HTERT RPE-1 (cell line): ENCODE data around the gene SFSWAP.
"Not testable (repeated sequence)": the region's sequence is repeated elsewhere in the genome, so short reads cannot be mapped to it uniquely, and the experiment has no call there.

Source experiments
- in situ Hi-C: fragments of 300-500 bp; cut with MboI; formaldehyde crosslinking; loops from 4 replicates; pipeline ENCODE4 v1.14.3; 2020; ENCODE audit warnings: low sequenced_read_pairs

The SFSWAP gene

DNA sequence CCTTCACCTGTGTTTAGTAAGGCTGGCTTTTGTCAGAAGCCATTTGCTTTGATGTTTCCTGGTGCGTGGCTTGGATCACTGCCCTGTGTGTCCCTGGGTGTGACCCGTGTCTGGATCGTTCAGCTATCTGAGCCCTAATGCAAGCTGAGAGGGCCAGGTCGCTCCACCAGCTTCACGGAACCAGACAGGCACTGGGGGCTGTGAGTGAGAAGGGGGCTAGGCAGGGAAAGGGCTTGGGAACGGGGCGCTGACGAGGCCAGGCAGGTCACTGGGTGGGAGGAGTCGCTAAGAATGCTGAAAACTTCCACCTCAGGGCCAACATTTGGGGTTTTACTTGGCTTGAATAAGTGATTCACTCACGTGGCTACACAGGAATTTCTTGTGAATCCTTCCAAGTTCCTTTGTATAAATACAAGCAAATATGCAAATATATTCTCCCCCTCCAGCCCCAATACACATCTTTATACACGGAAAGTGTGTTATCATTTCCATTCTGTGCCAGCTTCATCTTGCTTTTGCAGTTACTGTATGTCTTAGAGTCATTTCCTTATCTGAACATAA lies 93.2 kb downstream of the SFSWAP start:
- in situ Hi-C loops = no loop called here

GRCh38 chr12:131805421-131805820 lies 94.5 kb downstream of the SFSWAP start:
- in situ Hi-C loops = no loop called here

- in situ Hi-C loops = no loop called here
Observed at GRCh38 chr12:131806674-131807073, 95.8 kb downstream of the SFSWAP start.

DNA sequence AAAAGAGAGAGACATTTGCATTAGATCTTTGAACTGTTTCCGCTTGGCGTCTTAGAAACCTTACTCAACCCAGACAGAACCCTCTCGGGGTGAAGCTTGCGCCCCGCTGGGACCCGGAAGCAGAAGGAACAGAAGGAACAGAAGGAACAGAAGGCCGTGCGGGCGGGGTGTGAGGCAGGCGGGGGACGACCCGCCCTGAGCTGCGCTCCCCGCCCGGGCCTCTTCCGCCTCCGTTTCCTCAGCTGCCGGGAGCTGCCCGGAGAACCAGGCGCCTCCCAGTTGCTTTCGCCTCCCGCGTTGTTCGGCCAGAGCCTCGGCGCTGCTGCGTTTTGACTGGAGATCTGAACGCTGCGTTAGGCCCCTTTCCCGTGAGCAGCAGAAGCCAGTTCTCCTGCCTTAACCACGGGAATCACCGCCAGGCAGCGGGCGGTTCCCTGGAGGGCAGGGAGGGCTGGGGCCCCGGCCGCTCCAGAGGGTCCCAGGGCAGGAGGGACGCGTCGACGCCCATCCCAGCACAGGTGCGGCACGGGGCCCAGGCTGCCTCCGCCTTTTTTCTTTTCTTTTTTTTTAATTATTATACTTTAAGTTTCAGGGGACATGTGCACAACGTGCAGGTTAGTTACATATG lies 98.0 kb downstream of the SFSWAP start:
- in situ Hi-C loops = no loop called here

DNA sequence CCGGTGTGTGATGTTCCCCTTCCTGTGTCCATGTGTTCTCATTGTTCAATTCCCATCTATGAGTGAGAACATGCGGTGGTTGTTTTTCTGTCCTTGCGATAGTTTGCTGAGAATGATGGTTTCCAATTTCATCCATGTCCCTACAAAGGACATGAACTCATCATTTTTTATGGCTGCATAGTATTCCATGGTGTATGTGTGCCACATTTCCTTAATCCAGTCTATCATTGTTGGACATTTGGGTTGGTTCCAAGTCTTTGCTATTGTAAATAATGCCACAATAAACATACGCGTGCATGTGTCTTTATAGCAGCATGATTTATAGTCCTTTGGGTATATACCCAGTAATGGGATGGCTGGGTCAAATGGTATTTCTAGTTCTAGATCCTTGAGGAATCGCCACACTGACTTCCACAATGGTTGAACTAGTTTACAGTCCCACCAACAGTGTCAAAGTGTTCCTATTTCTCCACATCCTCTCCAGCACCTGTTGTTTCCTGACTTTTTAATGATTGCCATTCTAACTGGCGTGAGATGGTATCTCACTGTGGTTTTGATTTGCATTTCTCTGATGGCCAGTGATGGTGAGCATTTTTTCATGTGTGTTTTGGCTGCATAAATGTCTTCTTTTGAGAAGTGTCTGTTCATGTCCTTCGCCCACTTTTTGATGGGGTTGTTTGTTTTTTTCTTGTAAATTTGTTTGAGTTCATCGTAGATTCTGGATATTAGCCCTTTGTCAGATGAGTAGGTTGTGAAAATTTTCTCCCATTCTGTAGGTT lies 98.8 kb downstream of the SFSWAP start:
- in situ Hi-C loops = not testable (repeated sequence)

DNA sequence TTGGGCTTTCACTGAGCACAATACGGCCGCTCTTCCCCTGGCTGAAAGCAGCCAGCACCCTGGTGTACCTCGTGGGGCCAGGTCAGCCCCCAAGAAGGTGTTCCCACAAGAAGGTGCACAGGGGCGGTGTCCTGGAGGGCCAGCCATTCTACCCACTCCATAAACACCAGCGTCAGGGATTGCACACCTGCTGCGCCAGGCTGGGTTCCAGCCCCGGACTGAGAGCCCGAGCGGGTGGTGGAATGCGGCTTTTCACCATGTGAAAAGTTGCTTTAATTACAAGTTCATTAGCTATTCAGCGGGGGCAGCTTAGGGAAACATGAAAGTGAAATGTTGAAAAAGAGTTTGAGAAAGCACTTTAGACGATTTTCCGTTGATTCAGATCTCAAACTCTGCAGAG lies 99.8 kb downstream of the SFSWAP start:
- in situ Hi-C loops = no loop called here

- in situ Hi-C loops = no loop called here
Observed at GRCh38 chr12:131815131-131815530, 104.2 kb downstream of the SFSWAP start.

GRCh38 chr12:131816495-131816894 lies 105.6 kb downstream of the SFSWAP start:
- in situ Hi-C loops = no loop called here

DNA sequence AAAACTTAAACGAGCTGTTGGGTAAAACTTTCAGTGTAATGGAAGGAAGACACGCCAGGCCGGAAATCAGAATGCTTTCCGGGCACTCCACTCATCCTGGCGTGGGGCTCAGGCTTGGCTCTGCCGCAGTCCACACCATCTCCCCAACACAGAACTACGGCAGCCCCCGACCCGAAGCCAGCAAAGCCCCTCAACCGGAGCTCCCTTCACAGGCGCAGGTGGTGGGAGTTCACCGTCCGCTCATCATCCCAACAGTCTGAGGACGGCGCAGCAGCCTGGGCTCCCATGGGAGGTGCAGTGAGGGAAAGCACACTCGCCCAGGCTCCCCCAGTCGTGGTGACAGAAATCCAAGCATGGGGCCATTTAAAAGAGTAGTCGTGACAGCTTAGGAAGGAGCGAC lies 106.4 kb downstream of the SFSWAP start:
- in situ Hi-C loops = no loop called here

DNA sequence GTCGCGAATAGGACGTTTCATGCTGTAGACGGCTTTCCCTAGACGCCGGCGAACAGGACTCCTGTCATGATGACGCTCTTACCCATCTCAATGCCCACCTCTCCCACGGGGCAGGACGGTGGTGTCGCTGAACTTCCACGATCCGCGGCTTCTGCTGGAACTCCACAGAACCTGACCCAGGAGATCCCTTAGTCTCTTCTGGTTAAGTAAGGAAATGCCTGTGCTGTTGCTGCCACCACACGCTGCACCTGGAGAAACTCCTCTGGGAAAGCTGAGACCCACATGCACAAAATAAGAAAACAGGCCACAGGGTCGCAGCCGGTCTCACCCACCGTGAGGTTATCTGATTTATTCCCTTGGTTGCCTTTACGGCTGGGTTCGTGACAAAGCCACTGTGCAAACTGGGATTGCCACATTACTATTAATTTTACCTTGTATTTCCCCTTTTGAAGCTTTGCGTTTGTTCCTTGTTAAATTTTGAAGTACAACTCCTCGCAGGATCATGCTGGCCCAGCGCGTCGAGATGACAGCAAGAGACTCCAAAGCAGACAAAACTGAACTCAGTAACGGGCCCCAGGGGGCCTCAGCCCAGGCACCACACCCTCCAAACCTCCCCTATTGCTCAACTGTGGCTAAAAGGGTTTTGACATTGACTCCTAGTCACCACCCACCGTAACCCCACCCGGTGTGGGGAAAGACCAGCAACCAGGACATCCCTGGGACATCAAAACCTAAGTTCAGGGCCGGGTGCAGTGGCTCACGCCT lies 108.1 kb downstream of the SFSWAP start:
- in situ Hi-C loops = no loop called here

DNA sequence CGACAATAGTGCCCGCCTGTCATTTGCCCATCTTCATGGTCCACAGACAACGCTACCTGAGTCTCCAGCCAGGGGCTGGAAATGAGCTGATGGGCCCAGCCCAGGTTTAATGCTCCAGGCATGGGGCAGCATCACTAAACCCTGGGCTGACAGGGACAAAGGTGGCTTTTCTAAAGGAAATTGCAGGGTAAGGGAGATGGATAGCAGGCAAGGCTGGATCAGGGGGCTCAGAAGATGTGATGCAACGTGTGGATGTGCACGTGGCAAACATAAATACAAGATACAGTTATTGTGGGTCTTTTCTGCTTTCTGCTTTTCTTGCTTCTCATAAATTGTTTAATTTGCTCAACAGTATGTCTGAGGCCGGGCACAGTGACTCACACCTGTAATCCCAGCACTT lies 113.6 kb downstream of the SFSWAP start:
- in situ Hi-C loops = no loop called here

GRCh38 chr12:131825146-131825892 lies 114.4 kb downstream of the SFSWAP start:
- in situ Hi-C loops = no loop called here

- in situ Hi-C loops = no loop called here
Observed at GRCh38 chr12:131826097-131826928, 115.4 kb downstream of the SFSWAP start.

GRCh38 chr12:131827961-131828534 lies 117.2 kb downstream of the SFSWAP start, which contains the start of gene MMP17:
TSS of gene MMP17 (plus strand) at chr12:131828393. CDS start at chr12:131828495, 102 bp downstream.
- in situ Hi-C loops = no loop called here

GRCh38 chr12:131828671-131829355 lies 117.9 kb downstream of the SFSWAP start:
- in situ Hi-C loops = no loop called here

DNA sequence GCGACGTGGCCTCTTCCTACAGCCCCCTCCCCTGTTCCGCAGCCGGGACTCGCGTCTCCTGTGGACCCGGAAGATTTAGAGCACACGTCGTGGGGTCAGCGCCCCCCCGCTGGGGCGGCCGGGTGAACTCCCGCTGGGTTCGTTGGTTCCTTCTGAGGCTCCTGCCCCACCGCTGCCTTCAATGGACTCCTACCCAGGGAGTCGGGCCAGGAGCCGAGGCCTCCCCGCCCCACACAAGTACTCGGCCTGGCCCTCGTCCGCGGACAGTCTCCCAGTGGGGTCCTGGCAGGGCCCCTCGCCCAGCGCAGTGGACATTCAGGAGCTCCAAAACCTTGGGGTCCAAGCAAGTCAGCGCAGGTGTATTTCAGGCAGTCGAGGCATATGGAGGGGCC lies 118.5 kb downstream of the SFSWAP start:
- in situ Hi-C loops = no loop called here

DNA sequence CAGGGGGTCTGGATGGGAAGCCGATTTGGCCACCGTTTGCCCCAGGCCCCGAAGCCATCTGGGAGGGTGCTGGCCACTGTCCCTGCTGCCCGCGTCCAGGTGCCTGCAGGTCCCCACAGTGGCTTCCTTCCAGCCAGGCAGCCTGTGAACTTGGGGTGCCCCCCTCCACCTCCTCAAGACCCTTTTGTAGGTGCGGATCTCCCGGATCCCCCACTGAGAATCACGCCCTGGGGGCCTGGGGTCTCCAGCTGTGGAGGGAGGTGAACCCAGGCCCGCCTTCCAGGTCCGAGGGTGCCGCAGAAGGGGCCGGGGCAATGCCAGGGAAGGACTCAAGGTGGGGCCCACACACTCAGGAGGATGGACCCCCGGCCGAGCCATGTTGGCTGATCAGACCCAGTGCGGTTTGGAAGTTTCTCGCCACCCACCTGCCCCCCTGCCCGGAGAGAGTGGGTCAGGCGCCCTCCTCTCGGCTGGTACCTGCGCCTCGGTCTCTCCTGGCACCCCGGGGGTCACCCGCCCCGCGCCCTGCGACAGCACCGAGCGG lies 119.0 kb downstream of the SFSWAP start:
- in situ Hi-C loops = no loop called here

GRCh38 chr12:131830335-131830913 lies 119.5 kb downstream of the SFSWAP start:
- in situ Hi-C loops = no loop called here
